ENCODE results near the gene CD74. TPM values are rescaled to one million over a fixed set of nuclear protein-coding genes. Genes with fewer than 3 reads are reported as not detected.

The CD74 gene
- total and polyA plus RNA-seq, 2 of the 13 experiments (the other 11 are each of a cell fraction or from before 2014, with no cell fraction given): 34.1 to 84.4 TPM

DNA sequence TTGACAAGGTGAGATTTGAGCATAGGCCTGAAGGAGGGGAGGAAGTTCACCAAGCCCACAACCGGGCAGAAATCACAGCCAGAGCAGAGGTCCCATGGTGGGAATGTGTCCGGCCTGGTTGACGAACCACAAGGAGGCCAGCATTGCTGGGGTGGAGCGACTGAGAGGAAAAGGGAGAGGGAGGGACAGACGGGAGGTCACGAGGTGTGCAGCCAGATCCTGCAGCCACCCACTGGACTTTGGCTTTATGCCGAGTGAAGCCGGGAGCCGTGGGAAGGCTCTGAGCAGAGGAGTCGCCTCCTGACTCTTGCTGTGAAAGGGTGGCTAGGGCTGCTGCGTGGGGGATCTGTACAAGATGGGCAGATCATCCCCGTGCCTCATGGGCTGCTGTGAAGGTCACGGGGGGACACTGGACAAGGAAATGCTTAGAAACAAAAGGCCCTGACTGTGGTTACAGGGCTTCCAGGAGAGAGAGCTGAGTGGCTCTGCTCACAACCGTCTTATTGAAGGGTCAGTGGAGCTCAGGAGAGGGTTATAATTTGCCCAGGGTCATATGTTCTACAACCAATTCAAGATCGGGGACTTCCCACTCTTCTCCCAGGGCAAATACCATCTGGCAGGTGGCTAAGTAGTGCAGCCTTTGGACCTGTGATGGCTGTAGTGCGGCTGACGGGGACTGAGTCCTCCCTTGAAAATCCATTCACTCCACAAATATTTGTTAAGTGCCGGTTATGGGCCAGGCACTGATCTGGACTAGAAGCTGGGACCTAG, 15.6 kb upstream of the CD74 start (continued):
- TF ChIP-seq IRX3 (CRISPR knock-in tag; IDR thresholded peaks at IDR 0.05; ENCODE audit: borderline replicate concordance, low read depth) (no peak), PHB2 (IDR thresholded peaks at IDR 0.05; ENCODE audit: partially characterized antibody) (no peak), ZNF552 (CRISPR knock-in tag; IDR thresholded peaks at IDR 0.05; ENCODE audit: borderline replicate concordance) (no peak), RCOR2 (CRISPR knock-in tag; IDR thresholded peaks at IDR 0.05) (no peak), PPARG (CRISPR knock-in tag; conservative IDR thresholded peaks at IDR 0.05) (no peak), TEAD3 (CRISPR knock-in tag; optimal IDR thresholded peaks at IDR 0.05; ENCODE audit: borderline replicate concordance) (peak; percentile 10), KLF6 (CRISPR knock-in tag; IDR thresholded peaks at IDR 0.05) (no peak), NFATC3 (CRISPR knock-in tag; IDR thresholded peaks at IDR 0.05) (no peak), NCOA2 (CRISPR knock-in tag; IDR thresholded peaks at IDR 0.05) (0 out of 2 replicates have a peak, but pooled peaks have one; percentile 57), ZNF326 (CRISPR knock-in tag; IDR thresholded peaks at IDR 0.05; ENCODE audit: borderline replicate concordance) (no peak), RORA (CRISPR knock-in tag; IDR thresholded peaks at IDR 0.05) (no peak)
- TF ChIP-seq, protein P1, sequence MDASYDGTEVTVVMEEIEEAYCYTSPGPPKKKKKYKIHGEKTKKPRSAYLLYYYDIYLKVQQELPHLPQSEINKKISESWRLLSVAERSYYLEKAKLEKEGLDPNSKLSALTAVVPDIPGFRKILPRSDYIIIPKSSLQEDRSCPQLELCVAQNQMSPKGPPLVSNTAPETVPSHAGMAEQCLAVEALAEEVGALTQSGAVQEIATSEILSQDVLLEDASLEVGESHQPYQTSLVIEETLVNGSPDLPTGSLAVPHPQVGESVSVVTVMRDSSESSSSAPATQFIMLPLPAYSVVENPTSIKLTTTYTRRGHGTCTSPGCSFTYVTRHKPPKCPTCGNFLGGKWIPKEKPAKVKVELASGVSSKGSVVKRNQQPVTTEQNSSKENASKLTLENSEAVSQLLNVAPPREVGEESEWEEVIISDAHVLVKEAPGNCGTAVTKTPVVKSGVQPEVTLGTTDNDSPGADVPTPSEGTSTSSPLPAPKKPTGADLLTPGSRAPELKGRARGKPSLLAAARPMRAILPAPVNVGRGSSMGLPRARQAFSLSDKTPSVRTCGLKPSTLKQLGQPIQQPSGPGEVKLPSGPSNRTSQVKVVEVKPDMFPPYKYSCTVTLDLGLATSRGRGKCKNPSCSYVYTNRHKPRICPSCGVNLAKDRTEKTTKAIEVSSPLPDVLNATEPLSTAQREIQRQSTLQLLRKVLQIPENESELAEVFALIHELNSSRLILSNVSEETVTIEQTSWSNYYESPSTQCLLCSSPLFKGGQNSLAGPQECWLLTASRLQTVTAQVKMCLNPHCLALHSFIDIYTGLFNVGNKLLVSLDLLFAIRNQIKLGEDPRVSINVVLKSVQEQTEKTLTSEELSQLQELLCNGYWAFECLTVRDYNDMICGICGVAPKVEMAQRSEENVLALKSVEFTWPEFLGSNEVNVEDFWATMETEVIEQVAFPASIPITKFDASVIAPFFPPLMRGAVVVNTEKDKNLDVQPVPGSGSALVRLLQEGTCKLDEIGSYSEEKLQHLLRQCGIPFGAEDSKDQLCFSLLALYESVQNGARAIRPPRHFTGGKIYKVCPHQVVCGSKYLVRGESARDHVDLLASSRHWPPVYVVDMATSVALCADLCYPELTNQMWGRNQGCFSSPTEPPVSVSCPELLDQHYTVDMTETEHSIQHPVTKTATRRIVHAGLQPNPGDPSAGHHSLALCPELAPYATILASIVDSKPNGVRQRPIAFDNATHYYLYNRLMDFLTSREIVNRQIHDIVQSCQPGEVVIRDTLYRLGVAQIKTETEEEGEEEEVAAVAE (CRISPR knock-in tag; IDR thresholded peaks at IDR 0.05; ENCODE audit: borderline replicate concordance): peak; percentile 22; the same call in 1 of the 2 replicates
- TF ChIP-seq, protein P2, sequence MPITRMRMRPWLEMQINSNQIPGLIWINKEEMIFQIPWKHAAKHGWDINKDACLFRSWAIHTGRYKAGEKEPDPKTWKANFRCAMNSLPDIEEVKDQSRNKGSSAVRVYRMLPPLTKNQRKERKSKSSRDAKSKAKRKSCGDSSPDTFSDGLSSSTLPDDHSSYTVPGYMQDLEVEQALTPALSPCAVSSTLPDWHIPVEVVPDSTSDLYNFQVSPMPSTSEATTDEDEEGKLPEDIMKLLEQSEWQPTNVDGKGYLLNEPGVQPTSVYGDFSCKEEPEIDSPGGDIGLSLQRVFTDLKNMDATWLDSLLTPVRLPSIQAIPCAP (CRISPR knock-in tag; IDR thresholded peaks at IDR 0.05; ENCODE audit: low read depth): no peak
- TF ChIP-seq, protein P3, sequence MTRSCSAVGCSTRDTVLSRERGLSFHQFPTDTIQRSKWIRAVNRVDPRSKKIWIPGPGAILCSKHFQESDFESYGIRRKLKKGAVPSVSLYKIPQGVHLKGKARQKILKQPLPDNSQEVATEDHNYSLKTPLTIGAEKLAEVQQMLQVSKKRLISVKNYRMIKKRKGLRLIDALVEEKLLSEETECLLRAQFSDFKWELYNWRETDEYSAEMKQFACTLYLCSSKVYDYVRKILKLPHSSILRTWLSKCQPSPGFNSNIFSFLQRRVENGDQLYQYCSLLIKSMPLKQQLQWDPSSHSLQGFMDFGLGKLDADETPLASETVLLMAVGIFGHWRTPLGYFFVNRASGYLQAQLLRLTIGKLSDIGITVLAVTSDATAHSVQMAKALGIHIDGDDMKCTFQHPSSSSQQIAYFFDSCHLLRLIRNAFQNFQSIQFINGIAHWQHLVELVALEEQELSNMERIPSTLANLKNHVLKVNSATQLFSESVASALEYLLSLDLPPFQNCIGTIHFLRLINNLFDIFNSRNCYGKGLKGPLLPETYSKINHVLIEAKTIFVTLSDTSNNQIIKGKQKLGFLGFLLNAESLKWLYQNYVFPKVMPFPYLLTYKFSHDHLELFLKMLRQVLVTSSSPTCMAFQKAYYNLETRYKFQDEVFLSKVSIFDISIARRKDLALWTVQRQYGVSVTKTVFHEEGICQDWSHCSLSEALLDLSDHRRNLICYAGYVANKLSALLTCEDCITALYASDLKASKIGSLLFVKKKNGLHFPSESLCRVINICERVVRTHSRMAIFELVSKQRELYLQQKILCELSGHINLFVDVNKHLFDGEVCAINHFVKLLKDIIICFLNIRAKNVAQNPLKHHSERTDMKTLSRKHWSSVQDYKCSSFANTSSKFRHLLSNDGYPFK (CRISPR knock-in tag; IDR thresholded peaks at IDR 0.05; ENCODE audit: borderline replicate concordance): peak; percentile 32; the same call in 1 of the 2 replicates
- TF ChIP-seq, protein P4, sequence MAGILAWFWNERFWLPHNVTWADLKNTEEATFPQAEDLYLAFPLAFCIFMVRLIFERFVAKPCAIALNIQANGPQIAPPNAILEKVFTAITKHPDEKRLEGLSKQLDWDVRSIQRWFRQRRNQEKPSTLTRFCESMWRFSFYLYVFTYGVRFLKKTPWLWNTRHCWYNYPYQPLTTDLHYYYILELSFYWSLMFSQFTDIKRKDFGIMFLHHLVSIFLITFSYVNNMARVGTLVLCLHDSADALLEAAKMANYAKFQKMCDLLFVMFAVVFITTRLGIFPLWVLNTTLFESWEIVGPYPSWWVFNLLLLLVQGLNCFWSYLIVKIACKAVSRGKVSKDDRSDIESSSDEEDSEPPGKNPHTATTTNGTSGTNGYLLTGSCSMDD (CRISPR knock-in tag; IDR thresholded peaks at IDR 0.05): no peak
- TF ChIP-seq, protein P5, sequence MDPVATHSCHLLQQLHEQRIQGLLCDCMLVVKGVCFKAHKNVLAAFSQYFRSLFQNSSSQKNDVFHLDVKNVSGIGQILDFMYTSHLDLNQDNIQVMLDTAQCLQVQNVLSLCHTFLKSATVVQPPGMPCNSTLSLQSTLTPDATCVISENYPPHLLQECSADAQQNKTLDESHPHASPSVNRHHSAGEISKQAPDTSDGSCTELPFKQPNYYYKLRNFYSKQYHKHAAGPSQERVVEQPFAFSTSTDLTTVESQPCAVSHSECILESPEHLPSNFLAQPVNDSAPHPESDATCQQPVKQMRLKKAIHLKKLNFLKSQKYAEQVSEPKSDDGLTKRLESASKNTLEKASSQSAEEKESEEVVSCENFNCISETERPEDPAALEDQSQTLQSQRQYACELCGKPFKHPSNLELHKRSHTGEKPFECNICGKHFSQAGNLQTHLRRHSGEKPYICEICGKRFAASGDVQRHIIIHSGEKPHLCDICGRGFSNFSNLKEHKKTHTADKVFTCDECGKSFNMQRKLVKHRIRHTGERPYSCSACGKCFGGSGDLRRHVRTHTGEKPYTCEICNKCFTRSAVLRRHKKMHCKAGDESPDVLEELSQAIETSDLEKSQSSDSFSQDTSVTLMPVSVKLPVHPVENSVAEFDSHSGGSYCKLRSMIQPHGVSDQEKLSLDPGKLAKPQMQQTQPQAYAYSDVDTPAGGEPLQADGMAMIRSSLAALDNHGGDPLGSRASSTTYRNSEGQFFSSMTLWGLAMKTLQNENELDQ (CRISPR knock-in tag; IDR thresholded peaks at IDR 0.05; ENCODE audit: borderline replicate concordance): no peak

All from HepG2 (cell line).